HL-60/S4 (cell line): ENCODE data around the gene PTGES.
"Not testable (repeated sequence)": the region's sequence is repeated elsewhere in the genome, so short reads cannot be mapped to it uniquely, and the experiment has no call there.

Experiments used
- in situ Hi-C: fragments of 300-500 bp; cut with MboI; formaldehyde crosslinking; loops from 2 replicates; pipeline ENCODE4 v1.14.3; 2022; ENCODE audit warnings: low sequenced_read_pairs

The PTGES gene

DNA sequence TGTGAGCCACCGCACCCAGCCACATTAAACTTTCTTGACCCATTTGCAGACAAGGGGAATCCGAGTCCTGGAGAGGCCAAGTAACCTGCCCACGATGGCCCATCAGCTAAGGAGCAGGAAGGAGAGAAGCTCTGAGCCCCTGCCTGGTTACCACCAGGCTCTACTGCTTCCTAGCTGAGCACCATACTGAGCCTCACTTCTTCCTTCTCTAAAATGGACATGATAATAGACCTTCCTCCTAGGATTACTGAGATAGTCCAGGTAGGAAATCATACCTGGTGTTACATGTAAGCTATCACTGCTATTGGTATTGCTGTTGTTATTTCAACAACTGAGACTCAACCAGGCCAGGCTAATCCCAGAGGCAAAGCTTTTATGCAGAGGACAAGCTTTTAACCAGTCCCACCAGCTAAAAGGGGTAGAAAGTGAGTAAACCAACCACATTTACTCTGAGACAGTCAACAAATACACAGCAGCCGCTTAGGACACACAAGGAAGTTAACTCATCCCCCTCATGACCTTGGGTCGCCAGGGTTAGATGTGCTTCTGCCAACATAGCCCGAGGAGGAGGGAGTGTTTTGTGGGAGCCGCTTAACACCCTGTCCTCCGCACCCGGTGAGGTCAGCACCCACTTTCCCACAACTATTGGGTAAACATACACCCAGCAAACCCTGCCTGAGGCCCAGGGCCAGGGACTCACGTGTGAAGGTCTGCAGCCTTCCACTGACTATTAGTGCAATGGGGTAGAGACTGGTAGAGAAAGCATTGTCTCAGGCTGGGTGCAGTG lies 20.6 kb upstream of the PTGES start:
- in situ Hi-C loops: no loop called here

DNA sequence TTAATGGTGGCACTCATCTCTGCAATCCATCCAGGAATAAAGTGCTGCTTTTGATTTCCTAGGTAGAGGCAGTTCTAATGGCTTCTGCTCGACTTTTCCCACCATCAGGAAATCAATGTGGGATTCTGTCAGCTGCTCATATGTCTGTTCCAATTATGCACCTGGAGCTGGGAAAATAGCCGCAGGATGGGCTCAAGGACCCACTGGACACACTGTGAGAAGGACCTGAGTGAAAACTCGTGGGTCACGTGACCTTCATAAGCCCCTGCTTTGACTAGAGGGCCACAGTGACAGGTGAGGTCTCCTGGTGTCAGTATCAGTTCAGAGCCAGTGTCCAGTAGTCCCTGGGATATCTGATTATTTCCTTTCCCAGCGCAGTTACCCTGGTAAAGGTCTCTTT lies 17.9 kb upstream of the PTGES start:
- in situ Hi-C loops: no loop called here

- in situ Hi-C loops: no loop called here
Observed at GRCh38 chr9:129769669-129770068, 16.8 kb upstream of the PTGES start.

DNA sequence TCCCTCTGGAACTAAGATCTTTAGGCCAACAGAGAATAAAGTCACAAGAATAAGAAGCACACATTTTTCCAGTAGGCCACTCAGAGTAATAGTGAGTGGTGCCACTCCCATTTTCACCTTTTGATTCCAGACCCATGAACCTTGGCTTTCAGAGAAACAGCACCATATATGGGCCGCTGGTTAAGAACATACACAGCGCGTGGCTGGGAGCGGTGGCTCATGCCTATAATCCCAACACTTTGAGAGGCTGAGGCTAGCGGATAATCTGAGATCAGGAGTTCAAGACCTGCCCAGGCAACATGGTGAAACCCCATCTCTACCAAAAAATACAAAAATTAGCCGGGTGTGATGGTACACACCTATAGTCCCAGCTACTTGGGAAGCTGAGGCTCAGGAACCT lies 15.6 kb upstream of the PTGES start:
- in situ Hi-C loops: no loop called here

- in situ Hi-C loops: no loop called here
Observed at GRCh38 chr9:129765764-129766317, 13.0 kb upstream of the PTGES start.

GRCh38 chr9:129762985-129763926 lies 10.4 kb upstream of the PTGES start:
- in situ Hi-C loops: no loop called here

GRCh38 chr9:129762370-129762984 lies 9.6 kb upstream of the PTGES start:
- in situ Hi-C loops: not testable (repeated sequence)

DNA sequence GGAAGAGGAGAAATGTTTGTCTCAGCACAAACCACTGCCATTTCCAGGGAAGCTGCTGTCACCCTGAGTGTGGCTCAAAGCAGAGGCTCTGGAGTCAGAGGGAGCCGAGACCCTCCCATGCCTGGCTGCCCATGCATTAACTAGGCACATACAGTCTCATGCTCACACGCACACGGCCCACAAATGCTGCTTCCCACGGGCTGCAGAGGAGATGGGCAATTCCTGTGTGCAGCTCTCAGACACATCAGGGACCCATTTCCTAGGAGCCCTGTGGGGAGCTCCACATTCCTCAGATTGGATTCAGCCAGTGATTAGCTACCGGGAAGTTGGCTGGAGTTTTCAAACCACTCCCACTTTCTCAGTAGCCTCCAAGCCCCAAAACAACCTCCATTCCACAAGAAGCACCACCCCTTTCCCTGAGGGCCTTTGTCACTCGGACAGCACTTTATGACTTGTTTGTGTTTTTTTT lies 9.1 kb upstream of the PTGES start:
- in situ Hi-C loops: no loop called here

- in situ Hi-C loops: no loop called here
Observed at GRCh38 chr9:129761293-129761900, 8.6 kb upstream of the PTGES start.

GRCh38 chr9:129760784-129761183 lies 7.9 kb upstream of the PTGES start:
- in situ Hi-C loops: not testable (repeated sequence)

- in situ Hi-C loops: no loop called here
Observed at GRCh38 chr9:129759804-129760502, 7.1 kb upstream of the PTGES start.

DNA sequence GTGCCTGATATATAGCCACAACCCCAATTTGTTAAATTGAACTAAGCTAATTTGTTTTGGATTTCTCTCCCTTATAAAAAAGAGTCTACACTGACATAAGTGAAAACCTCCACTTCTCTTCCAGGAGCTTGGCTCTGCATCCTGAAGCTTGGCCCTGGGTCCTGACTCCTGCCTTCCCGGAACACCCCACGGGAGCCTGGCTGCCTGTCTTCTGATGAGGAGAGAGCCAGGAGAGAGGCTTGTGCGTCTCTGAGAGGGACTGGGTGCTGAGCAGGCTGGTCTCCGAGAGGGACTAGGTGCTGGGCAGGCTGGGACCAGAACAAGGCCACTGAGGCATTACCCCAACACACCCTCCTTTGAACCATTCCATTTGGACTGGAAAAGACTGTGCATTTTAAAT lies 6.5 kb upstream of the PTGES start:
- in situ Hi-C loops: no loop called here

DNA sequence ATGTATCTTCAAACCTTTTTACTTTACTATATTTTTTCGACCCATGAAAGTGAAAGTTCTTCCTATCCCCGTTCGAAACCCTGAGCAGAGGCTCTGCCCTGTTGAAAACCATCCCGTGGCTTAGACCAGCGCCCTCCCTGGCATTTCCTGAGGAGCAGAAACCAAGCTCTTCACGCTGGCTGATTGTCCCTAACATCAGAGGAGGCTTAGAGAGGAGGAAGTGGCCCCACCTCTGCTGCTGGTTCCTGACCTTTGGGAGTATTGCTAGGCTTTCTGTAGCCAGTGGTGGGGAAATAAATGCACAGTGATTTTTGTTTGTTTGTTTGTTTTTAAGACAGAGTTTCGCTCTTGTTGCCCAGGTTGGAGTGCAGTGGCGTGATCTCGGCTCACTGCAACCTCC lies 4.2 kb upstream of the PTGES start:
- in situ Hi-C loops: no loop called here

DNA sequence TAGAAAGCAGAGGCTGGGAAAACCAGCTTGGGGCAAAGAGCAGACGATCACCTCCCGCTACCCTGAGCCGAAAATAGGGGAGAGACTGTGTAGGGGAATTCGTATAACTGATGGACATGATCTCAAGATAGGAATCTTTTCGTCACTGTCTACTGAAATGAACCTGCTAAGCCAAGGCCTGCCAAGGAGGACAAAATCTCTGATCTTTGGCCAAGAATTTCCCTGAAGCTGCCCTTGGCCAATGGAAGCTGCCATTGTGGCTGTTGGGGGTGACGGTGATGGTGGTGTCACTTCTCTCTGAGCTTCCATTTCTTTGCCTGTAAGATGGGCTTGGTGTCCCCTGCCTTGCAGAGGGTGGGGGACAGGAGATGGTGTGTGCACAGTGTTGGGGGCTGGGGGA lies 3.3 kb upstream of the PTGES start:
- in situ Hi-C loops: no loop called here

DNA sequence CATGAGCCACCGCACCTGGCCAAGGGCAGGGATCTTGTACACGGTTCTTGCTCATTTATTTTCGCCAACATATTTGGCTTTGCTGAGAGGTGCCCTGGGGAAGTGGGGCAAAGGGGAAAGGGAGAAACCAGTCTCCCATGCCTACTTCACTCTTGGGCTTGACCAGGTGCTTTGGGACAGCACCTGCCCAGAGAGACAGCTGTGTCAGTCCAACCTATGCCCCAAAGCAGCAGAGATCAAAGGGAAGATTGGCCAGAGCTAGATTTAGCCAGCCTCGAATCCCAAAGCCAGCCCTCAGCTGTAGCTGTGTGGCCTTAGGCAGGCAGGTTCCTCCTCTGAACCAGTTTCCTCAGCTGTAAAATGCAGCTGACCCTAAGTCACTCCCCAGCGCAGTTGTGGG lies 2.3 kb upstream of the PTGES start:
- in situ Hi-C loops: no loop called here

- in situ Hi-C loops: no loop called here
Observed at GRCh38 chr9:129751841-129752801, 721 bp downstream of the PTGES start.

DNA sequence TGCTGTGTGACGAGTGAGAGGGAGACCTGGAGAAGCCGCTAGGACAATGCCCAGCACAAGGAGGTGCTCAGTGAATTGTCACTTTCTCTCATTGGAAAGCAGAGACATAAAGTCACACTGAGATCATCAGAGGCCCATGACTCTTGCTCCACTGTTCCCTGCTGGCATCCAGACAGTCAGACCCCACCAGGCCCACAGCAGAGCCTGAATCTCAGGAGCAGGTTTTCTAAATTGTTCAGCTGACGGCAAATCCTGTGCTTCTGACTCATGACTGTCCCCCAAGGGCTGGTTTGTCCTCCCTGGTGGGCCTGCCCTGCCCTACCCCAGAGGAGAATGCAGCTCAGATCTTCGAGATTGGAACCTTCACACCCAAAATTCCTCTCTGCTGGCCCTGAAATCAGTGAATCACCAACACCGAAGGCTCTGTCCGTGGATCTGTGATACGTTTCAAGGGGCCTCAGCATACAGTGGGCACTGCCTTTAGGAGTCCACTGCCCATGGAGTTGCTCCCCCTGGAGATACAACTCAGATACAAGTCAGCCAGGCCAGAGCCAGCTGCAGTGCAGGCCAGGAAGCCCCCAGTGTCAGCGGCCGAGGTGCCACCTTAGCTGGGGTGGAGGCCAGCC lies 2.7 kb downstream of the PTGES start:
- in situ Hi-C loops: no loop called here

DNA sequence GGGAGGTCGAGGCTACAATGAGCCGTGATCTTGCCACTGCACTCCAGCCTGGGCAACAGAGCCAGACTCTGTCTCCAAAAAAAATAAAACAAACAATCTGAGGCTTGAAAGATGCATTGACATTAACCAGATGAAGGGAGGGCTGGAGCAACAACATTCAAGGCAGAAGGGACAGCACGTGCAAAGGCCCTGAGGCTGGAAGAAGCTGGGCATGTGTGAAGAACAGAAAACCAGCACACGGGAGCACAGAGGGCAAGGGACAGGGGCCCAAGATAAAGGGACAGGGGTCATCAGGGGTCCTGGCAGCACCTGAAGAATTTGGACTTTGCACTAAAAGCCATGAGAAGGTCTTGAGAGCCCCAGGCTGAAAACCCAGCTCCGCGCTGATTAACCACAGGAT lies 3.3 kb downstream of the PTGES start:
- in situ Hi-C loops: no loop called here

DNA sequence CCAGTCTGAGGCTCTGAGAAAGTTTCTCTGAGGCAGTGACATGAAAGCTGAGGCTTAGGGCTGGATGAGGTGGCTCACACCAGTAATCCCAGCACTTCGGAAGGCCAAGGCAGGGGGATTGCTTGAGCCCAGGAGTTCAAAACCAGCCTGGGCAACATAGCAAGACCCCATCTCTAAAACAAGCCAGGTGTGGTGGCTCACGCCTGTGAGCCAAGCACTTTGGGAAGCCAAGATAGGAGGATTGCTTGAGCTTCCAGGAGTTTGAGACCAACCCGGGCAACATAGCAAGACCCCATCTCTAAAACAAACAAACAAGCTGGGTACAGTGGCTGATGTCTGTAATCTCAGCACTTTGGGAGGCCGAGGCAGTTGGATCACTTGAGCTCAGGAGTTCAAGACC lies 3.8 kb downstream of the PTGES start:
- in situ Hi-C loops: not testable (repeated sequence)
